SH-SY5Y (cell line): ENCODE measurements around the gene LYPD6B.

Source experiments
- GATA2 ChIP-seq: IDR thresholded peaks from 2 replicates; pipeline ENCODE4 v1.6.1; 2011; ENCODE audit warnings: mild to moderate bottlenecking, low read depth, low read length
- GATA3 ChIP-seq: IDR thresholded peaks from 2 replicates; pipeline ENCODE4 v1.6.1; 2011; ENCODE audit warnings: low read depth, mild to moderate bottlenecking, low read length, moderate library complexity

DNA sequence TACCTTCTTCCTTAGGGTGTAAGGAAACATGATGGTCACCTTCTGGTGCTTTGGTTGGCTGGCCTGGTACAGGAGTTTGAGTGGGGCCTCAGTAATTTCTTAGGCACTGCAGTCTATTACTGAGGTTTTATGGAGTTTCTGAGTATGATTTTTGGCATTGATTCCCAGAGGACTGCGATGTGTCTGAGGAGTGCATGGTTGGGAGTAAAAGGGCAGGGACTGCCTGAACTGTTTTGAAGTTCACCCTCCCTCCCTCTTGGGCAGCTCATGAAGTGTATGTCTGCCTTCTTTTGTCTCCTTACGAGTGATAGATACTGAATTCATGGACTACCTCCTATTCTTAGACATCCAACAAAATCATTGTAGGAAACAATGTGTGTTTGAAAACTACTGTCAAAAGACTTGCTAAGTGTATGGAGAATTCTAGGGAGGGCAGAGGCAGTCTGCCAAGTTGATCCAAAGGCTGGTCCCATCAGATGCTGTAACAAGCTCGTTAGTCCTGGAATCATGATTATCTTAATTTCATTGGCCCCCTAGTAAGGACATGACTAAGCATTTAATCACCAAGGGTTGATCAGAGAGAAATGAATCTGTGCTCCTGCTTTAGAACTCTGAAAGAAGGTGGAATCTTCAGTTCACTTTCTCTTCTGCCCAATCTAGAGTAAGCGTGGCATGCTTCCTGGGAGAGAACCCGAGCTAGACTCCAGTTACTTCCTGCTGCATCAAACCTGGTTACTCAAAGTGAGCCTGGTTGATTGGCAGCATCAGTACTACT, 26.5 kb downstream of the LYPD6B start:
- no peak for TF ChIP-seq GATA2
- TF ChIP-seq GATA3 = no peak
